Renal cortex interstitium (tissue), 15 donors: Measurements from ENCODE around the gene TNS3. TPM values are rescaled to one million over a fixed set of nuclear protein-coding genes. Genes with fewer than 3 reads are reported as not detected.

Source experiments
- DNase-seq, 11 donors: peaks; one replicate each; pipeline ENCODE4 v3.0.0-alpha.2; 2013; ENCODE audit warnings: low read depth in 9 of 11, low spot score in 4 of 11; ENCODE audit errors: extremely low read depth in 1 of 11
- long read RNA-seq, 16 experiments: transcript quantifications; one replicate each; lab custom pipeline, GENCODE V29; 2026
- polyA plus RNA-seq, 3 donors: library from polyadenylated mRNA; unstranded; fragments of 120-200 nt; gene quantifications; one replicate each; pipeline ENCODE4 v1.2.1, GENCODE V29; 2013; ENCODE audit not compliant: insufficient read length in 3 of 3

TNS3 gene
- 10 to 100 TPM; 88.3 to 97.2 (median 88.6) TPM for polyA plus RNA-seq
- long read RNA-seq, donor 1, partial matches to known transcripts = 22 of 22 reads
- long read RNA-seq, donor 1, other reads (novel, unspliced or antisense) = 0 of 22 reads
- long read RNA-seq, donor 2, partial matches to known transcripts = 32 of 32 reads
- long read RNA-seq, donor 2, other reads (novel, unspliced or antisense) = 0 of 32 reads
- long read RNA-seq, donor 3, partial matches to known transcripts = 25 of 25 reads
- long read RNA-seq, donor 3, other reads (novel, unspliced or antisense) = 0 of 25 reads
- long read RNA-seq, donor 4, partial matches to known transcripts = 16 of 16 reads
- long read RNA-seq, donor 4, other reads (novel, unspliced or antisense) = 0 of 16 reads
- long read RNA-seq, donor 5 = 0 reads
- long read RNA-seq, donor 6, full-length matches to known transcripts = 1 of 22 reads
- long read RNA-seq, donor 6, partial matches to known transcripts = 21 of 22 reads
- long read RNA-seq, donor 6, other reads (novel, unspliced or antisense) = 0 of 22 reads
- long read RNA-seq, donor 7, partial matches to known transcripts = 14 of 14 reads
- long read RNA-seq, donor 7, other reads (novel, unspliced or antisense) = 0 of 14 reads
- long read RNA-seq, donor 8 = 0 reads
- long read RNA-seq, donor 9, full-length matches to known transcripts = 1 of 16 reads
- long read RNA-seq, donor 9, partial matches to known transcripts = 15 of 16 reads
- long read RNA-seq, donor 9, other reads (novel, unspliced or antisense) = 0 of 16 reads
- long read RNA-seq, donor 10, partial matches to known transcripts = 22 of 22 reads
- long read RNA-seq, donor 10, other reads (novel, unspliced or antisense) = 0 of 22 reads
- long read RNA-seq, donor 11, full-length matches to known transcripts = 2 of 36 reads
- long read RNA-seq, donor 11, partial matches to known transcripts = 34 of 36 reads
- long read RNA-seq, donor 11, other reads (novel, unspliced or antisense) = 0 of 36 reads
- long read RNA-seq, donor 12 = 0 reads
- long read RNA-seq, donor 13 = 0 reads
- long read RNA-seq, donor 14, partial matches to known transcripts = 17 of 17 reads
- long read RNA-seq, donor 14, other reads (novel, unspliced or antisense) = 0 of 17 reads
- long read RNA-seq, donor 15, full-length matches to known transcripts = 1 of 12 reads
- long read RNA-seq, donor 15, partial matches to known transcripts = 11 of 12 reads
- long read RNA-seq, donor 15, other reads (novel, unspliced or antisense) = 0 of 12 reads
- long read RNA-seq, donor 16, full-length matches to known transcripts = 2 of 127 reads
- long read RNA-seq, donor 16, partial matches to known transcripts = 125 of 127 reads
- long read RNA-seq, donor 16, other reads (novel, unspliced or antisense) = 0 of 127 reads

DNA sequence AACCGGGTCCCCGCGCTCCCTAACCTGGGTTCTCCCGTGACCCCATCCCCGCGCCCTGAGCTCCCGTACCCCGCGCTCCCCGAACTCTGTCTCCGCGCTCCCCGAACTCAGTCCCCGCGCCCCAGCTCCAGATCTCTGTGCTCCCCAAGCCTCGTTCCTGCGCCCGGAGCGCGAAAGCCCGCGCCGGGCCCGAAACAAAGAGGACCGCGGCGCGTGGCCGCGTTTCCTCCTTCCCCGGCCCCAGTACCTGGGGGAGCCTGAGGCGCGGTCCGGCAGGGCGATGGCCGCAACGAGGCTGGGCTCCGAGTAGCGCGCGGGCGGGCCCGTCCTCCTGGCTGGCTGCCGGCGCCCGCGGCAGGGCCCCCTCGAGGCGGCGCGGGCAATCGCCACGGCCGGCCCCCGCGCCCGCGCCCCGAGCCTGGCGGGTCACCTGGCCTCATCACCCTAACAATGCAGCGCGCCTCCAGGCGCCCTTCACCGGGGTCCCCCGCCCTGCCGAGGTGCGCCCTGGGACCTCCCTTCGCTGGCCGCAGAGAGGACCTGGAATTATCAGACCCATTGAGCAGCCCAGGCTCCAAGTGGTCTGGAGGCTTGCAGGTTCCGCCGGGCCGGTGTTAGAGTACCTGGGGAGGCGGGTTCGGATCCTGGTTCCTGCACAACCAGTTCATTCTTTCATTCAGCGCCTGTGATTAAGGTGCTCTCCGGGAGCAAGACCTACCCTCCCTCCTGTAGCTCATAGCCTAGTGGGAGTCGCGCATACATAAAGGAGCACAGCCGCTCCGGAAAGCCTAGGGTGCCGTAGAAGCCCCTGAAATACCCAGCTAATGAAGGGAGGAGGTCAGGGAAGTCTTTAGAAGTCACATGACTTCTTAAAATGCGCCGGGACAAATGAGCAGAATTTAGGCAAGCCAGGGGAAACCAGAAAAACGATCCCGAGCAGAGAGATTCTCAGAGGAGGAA, at the start of gene TNS3:
Gene TNS3, minus strand, starts transcription at position 308 of the 960 bp plus-strand sequence. CDS start 142,475 bp downstream, outside the sequence.
- no peak for DNase-seq

DNA sequence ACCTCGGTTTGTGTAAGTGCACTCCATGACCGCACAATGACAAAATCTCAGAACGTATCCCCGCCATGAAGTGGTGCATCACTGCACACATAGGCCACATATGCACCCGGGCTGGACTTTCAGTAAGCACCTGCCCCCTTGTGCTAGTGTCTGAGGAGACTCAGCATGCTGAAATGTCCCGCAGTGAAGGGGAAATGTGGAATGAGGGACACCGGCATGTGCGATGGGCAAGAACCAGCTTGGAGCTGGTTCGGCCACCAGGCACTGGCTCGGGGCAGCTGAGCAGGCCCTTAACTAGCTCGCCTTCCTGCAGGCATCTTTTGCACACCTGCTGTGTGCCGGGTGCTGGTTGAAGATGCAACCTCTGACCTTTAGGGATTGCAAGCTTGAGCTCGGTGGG, 49.8 kb upstream of the TNS3 start:
- no peak for DNase-seq

DNA sequence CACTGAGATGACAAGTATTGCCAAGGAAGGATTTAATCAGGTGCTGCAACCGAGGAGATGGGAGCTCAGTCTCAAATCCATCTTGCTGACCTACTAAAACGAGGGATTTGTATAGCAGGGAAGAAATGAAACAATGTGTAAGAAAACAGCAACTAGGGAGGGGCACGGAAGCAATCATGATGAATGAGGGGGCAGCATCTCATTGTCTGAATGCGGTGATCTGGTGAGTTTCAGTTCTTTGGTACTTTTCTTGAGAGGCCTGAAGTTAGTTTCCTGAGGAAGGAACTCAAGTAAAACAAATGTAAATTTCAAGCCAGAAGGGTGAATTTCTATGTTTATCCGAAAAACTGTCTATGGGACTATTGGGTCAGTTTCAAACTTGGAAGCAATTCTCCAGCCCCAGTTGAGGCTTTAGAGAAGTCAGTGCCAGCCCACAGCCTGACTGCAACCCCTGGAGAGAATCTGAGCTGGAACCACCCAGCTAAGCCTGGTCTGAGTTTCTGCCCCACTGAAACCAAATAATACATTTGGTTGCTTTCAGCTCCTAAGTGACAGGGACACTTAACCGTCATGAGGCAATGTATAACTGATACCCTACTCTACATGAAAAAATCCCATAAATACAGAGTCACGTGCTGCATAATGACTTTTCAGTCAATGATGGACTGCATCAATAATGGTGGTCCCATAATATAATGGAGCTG, 45.8 kb upstream of the TNS3 start:
- no peak for DNase-seq

DNA sequence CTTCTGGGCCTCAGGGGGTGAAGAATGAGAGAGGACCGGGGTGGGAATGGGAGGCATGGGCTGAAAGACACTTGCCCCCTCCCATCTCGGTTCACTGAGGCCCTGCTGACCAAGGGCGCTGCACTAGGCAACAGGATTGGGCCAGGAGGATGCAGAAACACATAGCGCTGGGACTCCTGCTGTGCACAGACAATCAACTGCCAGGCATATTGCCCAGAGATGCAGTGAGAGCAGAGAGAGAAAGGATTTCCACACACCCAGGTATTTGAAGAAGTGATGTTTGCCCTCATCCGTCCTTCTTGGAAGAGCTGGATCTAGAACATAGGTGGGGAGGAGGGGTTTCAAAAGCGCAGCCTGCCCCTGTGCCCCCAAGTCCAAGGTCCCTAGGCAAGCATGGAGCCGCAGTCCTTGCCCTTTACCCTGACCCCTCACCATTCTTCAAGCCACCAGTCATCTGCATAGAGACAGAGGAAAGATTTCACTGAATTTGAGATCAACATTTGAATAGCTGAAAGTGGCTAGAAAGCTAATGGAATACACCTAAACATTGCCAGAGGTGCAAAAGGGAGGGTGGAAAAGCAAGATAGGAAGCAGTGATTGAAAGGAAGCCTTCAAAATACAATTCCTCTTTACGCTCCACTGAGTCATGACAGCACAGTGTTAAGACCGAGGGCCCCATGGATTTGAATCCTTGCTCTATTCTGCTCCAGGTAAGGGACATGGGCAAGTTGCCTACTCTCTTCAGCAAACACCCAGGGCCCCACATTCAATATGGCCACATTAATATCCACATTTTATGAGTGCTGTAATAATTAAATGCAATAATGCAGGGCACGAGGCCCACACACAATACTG, 44.2 kb upstream of the TNS3 start:
- DNase-seq = no peak

DNA sequence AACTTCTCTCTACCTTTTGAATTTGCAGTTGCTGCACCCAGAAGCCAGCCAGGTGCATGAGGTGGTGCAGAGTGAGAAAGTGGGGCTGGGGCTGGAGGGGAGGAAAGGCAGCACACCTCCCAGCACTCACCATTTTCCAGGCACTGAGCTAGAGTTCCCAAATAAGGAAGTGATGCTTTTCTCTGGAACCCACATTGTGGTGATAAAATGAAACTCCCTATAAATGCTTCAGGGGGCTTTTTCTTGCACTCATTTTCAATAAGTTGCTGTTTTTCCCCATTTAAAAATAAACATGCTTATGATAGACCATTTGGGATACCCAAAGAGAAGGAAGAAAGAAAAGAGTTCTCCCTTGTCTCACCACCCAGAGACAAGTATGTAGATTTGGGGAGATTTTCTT, 42.8 kb upstream of the TNS3 start:
- DNase-seq = no peak

- peak; percentile 72 to 94 (median 89) for DNase-seq
Observed at GRCh38 chr7:47622946-47623640, 41.2 kb upstream of the TNS3 start.

DNA sequence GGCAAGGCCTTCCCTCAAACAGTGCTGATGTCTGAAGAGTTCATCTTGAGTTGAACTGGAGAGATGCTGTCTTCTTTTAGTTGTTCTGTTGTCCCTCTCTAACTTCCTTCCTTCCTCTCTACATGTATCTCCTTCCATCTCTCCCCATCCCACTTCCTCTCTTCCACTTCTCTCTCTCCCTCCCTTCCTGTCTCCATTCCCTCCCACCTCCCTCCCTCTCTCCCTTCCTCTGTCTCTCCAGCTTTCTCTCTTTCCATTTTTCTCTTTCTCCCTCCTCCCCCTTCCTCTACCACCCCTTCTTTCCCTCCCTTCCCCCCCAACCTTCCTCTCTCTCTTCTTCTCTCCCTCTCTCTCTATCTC, 40.7 kb upstream of the TNS3 start:
- DNase-seq = no peak

GRCh38 chr7:47621979-47622561, 40.2 kb upstream of the TNS3 start:
- DNase-seq = no peak

DNA sequence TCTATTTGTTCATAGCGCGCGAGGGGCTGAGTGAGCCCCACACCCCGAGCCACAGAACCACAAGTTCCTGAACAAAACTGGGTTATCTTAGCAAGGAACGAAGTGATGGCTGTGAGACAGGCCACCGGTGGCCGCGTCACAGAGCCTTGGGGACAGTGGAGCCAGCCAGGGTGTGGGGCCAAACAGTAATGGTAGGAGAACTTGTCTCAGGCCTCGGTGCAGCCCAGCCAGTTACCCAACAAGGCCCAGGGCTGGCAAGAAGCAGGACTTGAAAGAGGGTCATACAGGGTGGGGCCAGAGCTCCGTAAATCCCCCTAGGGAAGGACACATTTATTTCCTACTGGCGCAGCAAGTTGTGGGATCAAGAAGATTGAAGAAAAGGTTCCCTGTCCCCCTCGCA, 39.4 kb upstream of the TNS3 start:
- DNase-seq = no peak

- DNase-seq = no peak
Observed at GRCh38 chr7:47619806-47620205, 37.9 kb upstream of the TNS3 start.

DNA sequence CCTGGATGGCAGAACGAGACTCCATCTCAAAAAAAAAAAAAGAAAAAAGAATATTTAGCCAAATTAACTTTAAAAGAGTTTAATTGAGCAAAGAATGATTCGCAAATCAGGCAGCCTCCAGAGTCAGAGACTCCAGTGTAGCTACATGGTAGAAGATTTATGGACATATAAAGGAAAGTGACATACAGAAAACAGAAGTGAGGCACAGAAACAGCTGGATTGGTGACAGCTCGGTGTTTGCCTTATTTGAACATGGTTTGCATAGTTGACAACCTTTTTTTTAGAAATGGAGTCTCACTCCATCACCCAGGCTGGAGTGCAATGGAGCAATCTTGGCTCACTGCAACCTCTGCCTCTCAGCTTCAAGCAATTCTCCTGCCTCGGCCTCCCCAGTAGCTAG, 35.2 kb upstream of the TNS3 start:
- no peak for DNase-seq

- DNase-seq = no peak
Observed at GRCh38 chr7:47614450-47614849, 32.5 kb upstream of the TNS3 start.

GRCh38 chr7:47611045-47611511, 29.2 kb upstream of the TNS3 start:
- DNase-seq = no peak

GRCh38 chr7:47610506-47611044, 28.7 kb upstream of the TNS3 start:
- no peak for DNase-seq

GRCh38 chr7:47609803-47610452, 28.0 kb upstream of the TNS3 start:
- no peak for DNase-seq
